Osteoblast (primary cell): ENCODE results near the gene ITIH3. TPM values are rescaled to one million over a fixed set of nuclear protein-coding genes. Genes with fewer than 3 reads are reported as not detected.

Experiments used
- DNase-seq: peaks from one replicate; pipeline ENCODE4 v3.0.0; 2011; ENCODE audit warnings: low spot score, mixed read lengths; ENCODE audit not compliant: insufficient read length; ENCODE audit errors: missing footprints
- H2AFZ ChIP-seq: 2 replicates; pipeline ENCODE4 v1.6.0; 2011; ENCODE audit warnings: mild to moderate bottlenecking, low read length
- H3K27ac ChIP-seq: 2 replicates; pipeline ENCODE4 v1.5.1; 2011; ENCODE audit warnings: mild to moderate bottlenecking, low read depth, low read length, moderate library complexity
- H3K27me3 ChIP-seq: 2 replicates; pipeline ENCODE4 v1.6.0; 2012; ENCODE audit warnings: mild to moderate bottlenecking, control low read depth, inconsistent platforms, low read length, moderate library complexity; ENCODE audit not compliant: insufficient read depth
- H3K36me3 ChIP-seq: 2 replicates; pipeline ENCODE4 v1.5.1; 2011; ENCODE audit warnings: mild to moderate bottlenecking, low read length, control low read depth, moderate library complexity; ENCODE audit not compliant: insufficient read depth
- H3K4me1 ChIP-seq: 2 replicates; pipeline ENCODE4 v1.5.1; 2011; ENCODE audit warnings: mild to moderate bottlenecking, low read length, control low read depth, moderate library complexity; ENCODE audit not compliant: insufficient read depth
- H3K4me2 ChIP-seq: 2 replicates; pipeline ENCODE4 v1.6.0; 2011; ENCODE audit warnings: mild to moderate bottlenecking, low read length; ENCODE audit not compliant: insufficient read depth
- H3K4me3 ChIP-seq: fragments of 200-600 bp; sonication (generic); 3 replicates; pipeline ENCODE4 v1.5.1; 2012; ENCODE audit warnings: mild to moderate bottlenecking, low read length, inconsistent platforms; ENCODE audit not compliant: insufficient read depth
- H3K79me2 ChIP-seq: 2 replicates; pipeline ENCODE4 v1.6.0; 2012; ENCODE audit warnings: mild to moderate bottlenecking, low read length, control low read depth, inconsistent platforms; ENCODE audit not compliant: insufficient read depth
- H3K9me3 ChIP-seq: 2 replicates; pipeline ENCODE4 v1.5.1; 2011; ENCODE audit warnings: low read depth, low read length, control low read depth
- H4K20me1 ChIP-seq: 2 replicates; pipeline ENCODE4 v1.6.0; 2012; ENCODE audit warnings: mild to moderate bottlenecking, low read length, control low read depth; ENCODE audit not compliant: insufficient read depth
- CTCF ChIP-seq: IDR thresholded peaks from 2 replicates; pipeline ENCODE4 v1.5.1; 2011; ENCODE audit warnings: mild to moderate bottlenecking, low read depth, low read length, moderate library complexity; ENCODE audit errors: extremely low read depth
- total RNA-seq: library from RNA; depleted of rRNA; stranded (reverse); fragments of >200 nt; gene quantifications from 2 replicates; pipeline ENCODE4 v1.2.3, GENCODE V29; 2012

The ITIH3 gene
- total RNA-seq, 1 donor, result under 0.01 TPM

- Histone ChIP-seq H3K27me3 (peaks cover 38% of the 10 kb centered on the region), H3K36me3 (no peaks in the 10 kb centered on the region), H3K9me3 (no peaks in the 10 kb centered on the region), H3K4me1 (no peaks in the 10 kb centered on the region), H3K79me2 (no peaks in the 10 kb centered on the region), H3K4me3 (no peak overlapping the region), H2AFZ (no peak overlapping the region), H3K27ac (no peak overlapping the region), H3K4me2 (no peak overlapping the region), H4K20me1 (no peaks in the 10 kb centered on the region)
- DNase-seq, result peak; percentile 32
- no peak for TF ChIP-seq CTCF
Observed at GRCh38 chr3:52784021-52784621, 10.5 kb upstream of the ITIH3 start.

DNA sequence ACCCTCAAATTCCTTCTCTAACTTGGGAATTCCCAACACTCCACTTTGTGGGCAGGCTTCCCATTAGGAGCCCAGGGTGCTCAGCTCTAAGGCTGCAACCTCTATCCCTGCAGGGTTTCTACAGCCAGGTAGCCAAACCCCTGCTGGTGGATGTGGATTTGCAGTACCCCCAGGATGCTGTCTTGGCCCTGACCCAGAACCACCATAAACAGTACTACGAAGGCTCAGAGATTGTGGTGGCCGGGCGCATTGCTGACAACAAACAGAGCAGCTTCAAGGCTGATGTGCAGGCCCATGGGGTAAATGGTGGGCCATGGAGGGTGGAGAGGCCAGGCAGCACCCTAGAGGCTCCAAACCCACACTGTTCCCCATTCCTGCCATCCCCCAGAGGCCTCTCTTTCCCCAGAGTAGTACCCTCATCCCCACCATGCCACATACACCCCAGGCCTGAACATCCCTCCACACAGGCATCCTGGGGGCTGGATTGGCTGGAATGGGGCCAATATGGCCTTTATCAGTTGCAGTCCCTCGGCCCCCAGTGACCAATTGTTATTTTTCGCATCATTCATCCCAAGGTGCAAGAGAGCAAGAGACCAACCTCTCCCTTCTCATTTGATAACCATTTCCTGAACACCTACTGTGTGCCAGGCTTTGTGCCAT lies 9.5 kb upstream of the ITIH3 start:
- Histone ChIP-seq H3K4me3 (no peak overlapping the region), H3K9me3 (no peaks in the 10 kb centered on the region), H4K20me1 (no peaks in the 10 kb centered on the region), H3K4me1 (no peaks in the 10 kb centered on the region), H3K4me2 (no peak overlapping the region), H3K27ac (no peak overlapping the region), H2AFZ (no peak overlapping the region), H3K27me3 (peaks cover 32% of the 10 kb centered on the region), H3K79me2 (no peaks in the 10 kb centered on the region), H3K36me3 (no peaks in the 10 kb centered on the region)
- no peak for TF ChIP-seq CTCF
- peak; percentile 66 for DNase-seq

DNA sequence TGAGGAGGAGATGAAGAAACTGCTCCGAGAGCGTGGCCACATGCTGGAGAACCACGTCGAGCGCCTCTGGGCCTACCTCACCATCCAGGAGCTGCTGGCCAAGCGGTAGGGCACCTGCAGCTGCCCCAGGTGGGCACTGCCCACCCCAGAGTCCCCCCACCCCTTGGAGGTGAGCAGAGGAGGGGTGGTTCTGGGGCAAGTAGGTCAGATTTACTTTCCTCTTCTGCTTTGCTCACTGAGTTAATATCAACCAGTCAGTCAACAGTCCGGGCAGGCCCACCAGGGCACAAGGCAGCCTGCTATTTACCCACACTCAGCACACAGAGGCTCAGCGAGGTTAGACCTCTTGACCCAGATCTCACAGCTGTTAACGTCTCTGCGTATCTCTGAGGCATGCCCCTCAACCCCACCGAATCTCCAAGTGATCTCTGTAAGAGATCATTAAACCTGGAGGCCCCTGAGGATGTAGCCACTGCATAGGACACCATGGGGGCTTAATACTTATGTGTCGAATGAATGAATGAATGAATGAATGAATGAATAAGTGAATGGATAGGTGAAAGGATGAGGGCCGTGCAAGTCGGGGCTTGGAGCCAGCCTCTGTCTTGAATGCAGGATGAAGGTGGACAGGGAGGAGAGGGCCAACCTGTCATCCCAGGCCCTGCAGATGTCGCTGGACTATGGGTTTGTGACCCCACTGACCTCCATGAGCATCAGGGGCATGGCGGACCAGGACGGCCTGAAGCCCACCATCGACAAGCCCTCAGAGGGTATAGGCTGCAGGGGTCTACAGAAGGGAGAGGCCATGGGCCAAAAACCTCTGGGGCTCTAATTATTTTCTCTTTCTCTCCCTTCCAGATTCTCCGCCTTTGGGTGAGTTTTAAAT lies 8.0 kb upstream of the ITIH3 start:
- H3K27me3 ChIP-seq, result peaks cover 20% of the 10 kb centered on the region
- H3K4me1 ChIP-seq, result no peaks in the 10 kb centered on the region
- TF ChIP-seq CTCF, result no peak
- H3K79me2 ChIP-seq, result no peaks in the 10 kb centered on the region
- no peaks in the 10 kb centered on the region for H4K20me1 ChIP-seq
- no peaks in the 10 kb centered on the region for H3K36me3 ChIP-seq
- DNase-seq, result peak; percentile 53
- H3K9me3 ChIP-seq, result no peaks in the 10 kb centered on the region
- H3K27ac ChIP-seq, result no peak overlapping the region
- no peak overlapping the region for H3K4me2 ChIP-seq
- no peak overlapping the region for H2AFZ ChIP-seq
- no peak overlapping the region for H3K4me3 ChIP-seq

DNA sequence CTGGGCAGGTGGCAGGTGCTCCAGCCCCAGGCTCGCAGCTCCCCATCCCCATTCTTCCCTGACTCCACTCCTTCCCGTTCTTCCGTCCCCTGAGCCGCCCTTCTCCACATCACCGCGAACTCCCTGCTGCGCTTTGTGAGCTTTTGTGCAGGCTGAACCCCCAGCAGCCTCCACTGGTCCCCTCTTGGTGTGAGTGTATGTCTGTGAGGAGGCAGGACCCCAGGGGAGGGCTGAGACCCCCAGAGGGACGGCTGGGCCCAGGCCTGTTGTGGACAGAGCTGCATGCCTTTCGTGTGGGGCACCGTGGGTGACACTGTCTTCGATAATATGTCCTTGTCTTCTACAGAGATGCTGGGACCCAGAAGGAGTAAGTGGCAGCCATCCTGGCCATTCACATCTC lies 7.3 kb upstream of the ITIH3 start:
- H3K27ac ChIP-seq, result no peak overlapping the region
- H3K4me1 ChIP-seq, result no peaks in the 10 kb centered on the region
- H3K4me2 ChIP-seq, result no peak overlapping the region
- no peaks in the 10 kb centered on the region for H4K20me1 ChIP-seq
- no peaks in the 10 kb centered on the region for H3K79me2 ChIP-seq
- TF ChIP-seq CTCF, result no peak
- peaks cover 17% of the 10 kb centered on the region for H3K27me3 ChIP-seq
- H3K4me3 ChIP-seq, result no peak overlapping the region
- no peaks in the 10 kb centered on the region for H3K36me3 ChIP-seq
- no peak overlapping the region for H2AFZ ChIP-seq
- DNase-seq, result peak; percentile 46
- H3K9me3 ChIP-seq, result no peaks in the 10 kb centered on the region
